ENCODE results near the gene CADPS2.
A peak's percentile ranks its signal among the peaks of the same experiment; 100 is the strongest.

Gene CADPS2

GRCh38 chr7:122543891-122544290 lies 342.4 kb downstream of the CADPS2 start:
- no peaks in the 10 kb centered on the region for H3K27me3 ChIP-seq (ENCODE audit: control insufficient read depth, insufficient read depth, low read length)
- H3K4me1 ChIP-seq (ENCODE audit: control insufficient read depth, insufficient read depth, low read length) = 0 out of 2 replicates have a peak, but pooled peaks cover 4% of the 10 kb centered on the region
- no peak overlapping the region for H3K9ac ChIP-seq (ENCODE audit: low read depth, low read length)
- no peaks in the 10 kb centered on the region for H3K36me3 ChIP-seq (ENCODE audit: control insufficient read depth, insufficient read depth, low read length)
- H3K27ac ChIP-seq (ENCODE audit: low read depth, low read length) = no peak overlapping the region
- H3K9me3 ChIP-seq (ENCODE audit: control insufficient read depth, insufficient read depth, low read length) = no peaks in the 10 kb centered on the region
- no peak overlapping the region for H3K4me3 ChIP-seq (ENCODE audit: low read depth, low read length)

- Histone ChIP-seq H3K27me3 (ENCODE audit: control insufficient read depth, insufficient read depth, low read length) (no peaks in the 10 kb centered on the region), H3K36me3 (ENCODE audit: control insufficient read depth, insufficient read depth, low read length) (no peaks in the 10 kb centered on the region), H3K4me3 (ENCODE audit: low read depth, low read length) (no peak overlapping the region), H3K9ac (ENCODE audit: low read depth, low read length) (no peak overlapping the region), H3K9me3 (ENCODE audit: control insufficient read depth, insufficient read depth, low read length) (no peaks in the 10 kb centered on the region), H3K4me1 (ENCODE audit: control insufficient read depth, insufficient read depth, low read length) (0 out of 2 replicates have a peak, but pooled peaks cover 4% of the 10 kb centered on the region), H3K27ac (ENCODE audit: low read depth, low read length) (no peak overlapping the region)
Observed at GRCh38 chr7:122543166-122543565, 343.1 kb downstream of the CADPS2 start.

GRCh38 chr7:122535086-122535485 lies 351.2 kb downstream of the CADPS2 start:
- H3K9ac ChIP-seq (ENCODE audit: low read depth, low read length) = no peak overlapping the region
- peaks cover 9% of the 10 kb centered on the region for H3K4me1 ChIP-seq (ENCODE audit: control insufficient read depth, insufficient read depth, low read length)
- no peaks in the 10 kb centered on the region for H3K9me3 ChIP-seq (ENCODE audit: control insufficient read depth, insufficient read depth, low read length)
- no peak overlapping the region for H3K27ac ChIP-seq (ENCODE audit: low read depth, low read length)
- no peaks in the 10 kb centered on the region for H3K36me3 ChIP-seq (ENCODE audit: control insufficient read depth, insufficient read depth, low read length)
- H3K4me3 ChIP-seq (ENCODE audit: low read depth, low read length) = no peak overlapping the region
- no peaks in the 10 kb centered on the region for H3K27me3 ChIP-seq (ENCODE audit: control insufficient read depth, insufficient read depth, low read length)

GRCh38 chr7:122532406-122533269 lies 353.6 kb downstream of the CADPS2 start:
- Histone ChIP-seq H3K36me3 (ENCODE audit: control insufficient read depth, insufficient read depth, low read length) (no peaks in the 10 kb centered on the region), H3K9ac (ENCODE audit: low read depth, low read length) (no peak overlapping the region), H3K27me3 (ENCODE audit: control insufficient read depth, insufficient read depth, low read length) (no peaks in the 10 kb centered on the region), H3K4me3 (ENCODE audit: low read depth, low read length) (0 out of 2 replicates have a peak overlapping the region, but pooled peaks have one; percentile 25), H3K4me1 (ENCODE audit: control insufficient read depth, insufficient read depth, low read length) (peaks cover 16% of the 10 kb centered on the region), H3K9me3 (ENCODE audit: control insufficient read depth, insufficient read depth, low read length) (no peaks in the 10 kb centered on the region), H3K27ac (ENCODE audit: low read depth, low read length) (no peak overlapping the region)

GRCh38 chr7:122528879-122529481 lies 357.3 kb downstream of the CADPS2 start:
- Histone ChIP-seq H3K27ac (ENCODE audit: low read depth, low read length) (no peak overlapping the region), H3K36me3 (ENCODE audit: control insufficient read depth, insufficient read depth, low read length) (no peaks in the 10 kb centered on the region), H3K27me3 (ENCODE audit: control insufficient read depth, insufficient read depth, low read length) (no peaks in the 10 kb centered on the region)

GRCh38 chr7:122525355-122525754 lies 360.9 kb downstream of the CADPS2 start:
- Histone ChIP-seq H3K36me3 (ENCODE audit: control insufficient read depth, insufficient read depth, low read length) (no peaks in the 10 kb centered on the region), H3K4me3 (ENCODE audit: low read depth, low read length) (no peak overlapping the region), H3K27me3 (ENCODE audit: control insufficient read depth, insufficient read depth, low read length) (no peaks in the 10 kb centered on the region), H3K4me1 (ENCODE audit: control insufficient read depth, insufficient read depth, low read length) (peaks cover 29% of the 10 kb centered on the region), H3K9me3 (ENCODE audit: control insufficient read depth, insufficient read depth, low read length) (no peaks in the 10 kb centered on the region), H3K9ac (ENCODE audit: low read depth, low read length) (no peak overlapping the region), H3K27ac (ENCODE audit: low read depth, low read length) (no peak overlapping the region)

More at GRCh38 chr7:122528879-122529481, 357.3 kb downstream of the CADPS2 start:
- no peaks in the 10 kb centered on the region for H3K9me3 ChIP-seq (ENCODE audit: control insufficient read depth, insufficient read depth, low read length)
- H3K4me1 ChIP-seq (ENCODE audit: control insufficient read depth, insufficient read depth, low read length) = peaks cover 13% of the 10 kb centered on the region; the same call in 1 of the 2 replicates
- H3K9ac ChIP-seq (ENCODE audit: low read depth, low read length) = no peak overlapping the region
- no peak overlapping the region for H3K4me3 ChIP-seq (ENCODE audit: low read depth, low read length)

- Histone ChIP-seq H3K4me3 (ENCODE audit: low read depth, low read length) (no peak overlapping the region), H3K9me3 (ENCODE audit: control insufficient read depth, insufficient read depth, low read length) (no peaks in the 10 kb centered on the region), H3K36me3 (ENCODE audit: control insufficient read depth, insufficient read depth, low read length) (no peaks in the 10 kb centered on the region), H3K4me1 (ENCODE audit: control insufficient read depth, insufficient read depth, low read length) (peaks cover 56% of the 10 kb centered on the region), H3K27me3 (ENCODE audit: control insufficient read depth, insufficient read depth, low read length) (no peaks in the 10 kb centered on the region), H3K27ac (ENCODE audit: low read depth, low read length) (peak overlapping the region; percentile 68), H3K9ac (ENCODE audit: low read depth, low read length) (no peak overlapping the region)
Observed at GRCh38 chr7:122521767-122522166, 364.5 kb downstream of the CADPS2 start.

GRCh38 chr7:122520971-122521555 lies 365.2 kb downstream of the CADPS2 start:
- Histone ChIP-seq H3K36me3 (ENCODE audit: control insufficient read depth, insufficient read depth, low read length) (no peaks in the 10 kb centered on the region), H3K27me3 (ENCODE audit: control insufficient read depth, insufficient read depth, low read length) (no peaks in the 10 kb centered on the region), H3K27ac (ENCODE audit: low read depth, low read length) (peak overlapping the region; percentile 68), H3K4me3 (ENCODE audit: low read depth, low read length) (no peak overlapping the region), H3K4me1 (ENCODE audit: control insufficient read depth, insufficient read depth, low read length) (peaks cover 56% of the 10 kb centered on the region), H3K9ac (ENCODE audit: low read depth, low read length) (no peak overlapping the region), H3K9me3 (ENCODE audit: control insufficient read depth, insufficient read depth, low read length) (no peaks in the 10 kb centered on the region)

- H3K27ac ChIP-seq (ENCODE audit: low read depth, low read length) = peak overlapping the region; percentile 68
- no peaks in the 10 kb centered on the region for H3K36me3 ChIP-seq (ENCODE audit: control insufficient read depth, insufficient read depth, low read length)
- H3K9ac ChIP-seq (ENCODE audit: low read depth, low read length) = no peak overlapping the region; the same call in 1 of the 2 replicates
- peaks cover 55% of the 10 kb centered on the region for H3K4me1 ChIP-seq (ENCODE audit: control insufficient read depth, insufficient read depth, low read length)
- no peaks in the 10 kb centered on the region for H3K27me3 ChIP-seq (ENCODE audit: control insufficient read depth, insufficient read depth, low read length)
- H3K4me3 ChIP-seq (ENCODE audit: low read depth, low read length) = 0 out of 2 replicates have a peak overlapping the region, but pooled peaks have one; percentile 1
- no peaks in the 10 kb centered on the region for H3K9me3 ChIP-seq (ENCODE audit: control insufficient read depth, insufficient read depth, low read length)
Observed at GRCh38 chr7:122518488-122518887, 367.8 kb downstream of the CADPS2 start.

- Histone ChIP-seq H3K27me3 (ENCODE audit: control insufficient read depth, insufficient read depth, low read length) (no peaks in the 10 kb centered on the region), H3K9ac (ENCODE audit: low read depth, low read length) (no peak overlapping the region), H3K9me3 (ENCODE audit: control insufficient read depth, insufficient read depth, low read length) (no peaks in the 10 kb centered on the region), H3K27ac (ENCODE audit: low read depth, low read length) (no peak overlapping the region), H3K4me1 (ENCODE audit: control insufficient read depth, insufficient read depth, low read length) (peaks cover 55% of the 10 kb centered on the region), H3K36me3 (ENCODE audit: control insufficient read depth, insufficient read depth, low read length) (no peaks in the 10 kb centered on the region), H3K4me3 (ENCODE audit: low read depth, low read length) (no peak overlapping the region)
Observed at GRCh38 chr7:122517576-122517975, 368.7 kb downstream of the CADPS2 start.

- Histone ChIP-seq H3K9me3 (ENCODE audit: control insufficient read depth, insufficient read depth, low read length) (no peaks in the 10 kb centered on the region), H3K36me3 (ENCODE audit: control insufficient read depth, insufficient read depth, low read length) (no peaks in the 10 kb centered on the region), H3K4me3 (ENCODE audit: low read depth, low read length) (no peak overlapping the region), H3K9ac (ENCODE audit: low read depth, low read length) (no peak overlapping the region), H3K27ac (ENCODE audit: low read depth, low read length) (no peak overlapping the region), H3K27me3 (ENCODE audit: control insufficient read depth, insufficient read depth, low read length) (no peaks in the 10 kb centered on the region), H3K4me1 (ENCODE audit: control insufficient read depth, insufficient read depth, low read length) (peaks cover 45% of the 10 kb centered on the region)
Observed at GRCh38 chr7:122515404-122515803, 370.9 kb downstream of the CADPS2 start.

Data from HUES48 (cell line).